MM.1S (cell line): ENCODE measurements around the gene CHST11.

Source experiments
- DNase-seq: peaks from one replicate; pipeline ENCODE4 v3.0.0-alpha.2; 2015
- H2AFZ ChIP-seq: fragments of 300-600 bp; sonication (generic); 2 replicates; pipeline ENCODE4 v1.6.0; 2016; ENCODE audit warnings: antibody characterized with exemption, low read length
- H3F3A ChIP-seq: fragments of 300-600 bp; sonication (generic); 2 replicates; pipeline ENCODE4 v1.6.1; 2016; ENCODE audit warnings: mild to moderate bottlenecking, antibody characterized with exemption, low read length, moderate library complexity, mixed read lengths; ENCODE audit not compliant: insufficient read depth
- H3K27ac ChIP-seq: fragments of 300-600 bp; sonication (generic); 2 replicates; pipeline ENCODE4 v1.5.1; 2016; ENCODE audit warnings: mild to moderate bottlenecking, low read length
- H3K27me3 ChIP-seq: fragments of 300-600 bp; sonication (generic); replicated peaks from 2 replicates; pipeline ENCODE4 v1.6.0; 2016; ENCODE audit warnings: low read length; ENCODE audit not compliant: insufficient read depth
- H3K36me3 ChIP-seq: fragments of 300-600 bp; sonication (generic); replicated peaks from 2 replicates; pipeline ENCODE4 v1.6.1; 2016; ENCODE audit warnings: mild to moderate bottlenecking, low read length, mixed read lengths; ENCODE audit not compliant: insufficient read depth
- H3K4me1 ChIP-seq: fragments of 300-600 bp; sonication (generic); 2 replicates; pipeline ENCODE4 v1.6.1; 2016; ENCODE audit warnings: low read length, mixed read lengths
- H3K4me2 ChIP-seq: fragments of 300-600 bp; sonication (generic); 2 replicates; pipeline ENCODE4 v1.6.0; 2016; ENCODE audit warnings: low read depth, low read length
- H3K4me3 ChIP-seq: fragments of 300-600 bp; sonication (generic); 2 replicates; pipeline ENCODE4 v1.5.1; 2016; ENCODE audit warnings: low read length, mixed read lengths
- H3K79me2 ChIP-seq: fragments of 300-600 bp; sonication (generic); 2 replicates; pipeline ENCODE4 v1.6.1; 2016; ENCODE audit warnings: mixed run types, low read length, mixed read lengths
- H3K9ac ChIP-seq: fragments of 300-600 bp; sonication (generic); 2 replicates; pipeline ENCODE4 v1.6.1; 2016; ENCODE audit warnings: low read length, mixed read lengths
- H3K9me2 ChIP-seq: fragments of 300-600 bp; sonication (generic); replicated peaks from 2 replicates; pipeline ENCODE4 v1.6.1; 2016; ENCODE audit warnings: mild to moderate bottlenecking, low read length, mixed read lengths; ENCODE audit not compliant: insufficient read depth
- H3K9me3 ChIP-seq: fragments of 300-600 bp; sonication (generic); replicated peaks from 2 replicates; pipeline ENCODE4 v1.6.1; 2016; ENCODE audit warnings: mild to moderate bottlenecking, low read length, mixed read lengths; ENCODE audit not compliant: insufficient read depth
- H4K20me1 ChIP-seq: fragments of 300-600 bp; sonication (generic); 2 replicates; pipeline ENCODE4 v1.6.1; 2016; ENCODE audit warnings: mild to moderate bottlenecking, low read length, moderate library complexity, mixed read lengths; ENCODE audit not compliant: insufficient read depth
- EZH2 ChIP-seq: fragments of 300-600 bp; sonication (generic); optimal IDR thresholded peaks from 2 replicates; pipeline ENCODE3; 2017; ENCODE audit warnings: low read depth, mild to moderate bottlenecking, antibody characterized with exemption, low read length, mixed read lengths
- EZH2phosphoT487 ChIP-seq: fragments of 300-600 bp; sonication (generic); IDR thresholded peaks from 2 replicates; pipeline ENCODE4 v1.6.1; 2018; ENCODE audit warnings: antibody characterized with exemption, low read length
- TF ChIP-seq, protein P1 (sequence below): fragments of 300-600 bp; sonication (generic); IDR thresholded peaks from 2 replicates; pipeline ENCODE4 v1.5.1; 2016; ENCODE audit warnings: antibody characterized with exemption, low read length, mixed read lengths

CHST11 gene

DNA sequence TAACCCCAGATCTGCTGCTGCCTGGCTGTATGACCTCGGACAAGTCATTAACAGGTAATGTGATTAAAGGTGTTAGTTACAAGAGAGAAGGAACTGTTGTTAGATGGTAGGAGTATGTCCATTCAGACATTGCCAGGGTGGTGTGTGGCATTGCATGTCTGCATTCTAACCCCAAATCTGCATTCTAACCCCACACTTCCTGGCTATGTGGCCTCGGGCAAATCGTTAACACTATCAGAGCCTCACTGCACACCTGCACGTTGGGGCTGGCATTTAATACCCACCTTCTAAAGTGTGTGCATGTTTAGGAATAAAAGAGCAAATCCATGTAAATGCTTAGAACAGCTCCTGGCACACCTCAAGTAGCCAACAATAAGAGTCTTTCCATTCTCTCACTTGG, 46.4 kb downstream of the CHST11 start:
- Histone ChIP-seq H4K20me1 (no peaks in the 10 kb centered on the region), H3K27ac (no peak overlapping the region), H3K4me2 (no peak overlapping the region)

DNA sequence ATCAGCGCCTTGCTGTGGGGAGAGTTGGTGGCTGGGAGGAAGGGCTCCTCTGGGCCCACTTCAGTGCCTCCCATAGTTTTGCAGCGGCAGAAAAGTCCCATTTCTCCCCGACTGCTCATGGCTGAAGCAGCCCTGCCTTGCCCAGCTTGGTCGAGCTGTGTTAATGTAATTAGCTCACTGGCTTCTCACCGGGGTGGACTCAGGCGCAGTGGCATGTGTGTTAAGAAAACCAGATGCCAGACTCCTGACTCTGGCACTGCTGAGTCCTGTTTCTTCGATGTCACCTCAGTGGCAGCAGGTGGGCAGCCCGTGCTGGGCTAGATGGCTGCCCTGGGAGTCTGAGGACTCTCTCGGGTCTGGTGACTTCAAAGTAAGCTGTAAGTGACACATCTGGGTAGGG, 47.4 kb downstream of the CHST11 start:
- H4K20me1 ChIP-seq, result no peaks in the 10 kb centered on the region
- H3K27me3 ChIP-seq, result no peaks in the 10 kb centered on the region
- H3K27ac ChIP-seq, result no peak overlapping the region
- TF ChIP-seq EZH2phosphoT487 (no peak), EZH2 (no peak)
- TF ChIP-seq, protein P1, sequence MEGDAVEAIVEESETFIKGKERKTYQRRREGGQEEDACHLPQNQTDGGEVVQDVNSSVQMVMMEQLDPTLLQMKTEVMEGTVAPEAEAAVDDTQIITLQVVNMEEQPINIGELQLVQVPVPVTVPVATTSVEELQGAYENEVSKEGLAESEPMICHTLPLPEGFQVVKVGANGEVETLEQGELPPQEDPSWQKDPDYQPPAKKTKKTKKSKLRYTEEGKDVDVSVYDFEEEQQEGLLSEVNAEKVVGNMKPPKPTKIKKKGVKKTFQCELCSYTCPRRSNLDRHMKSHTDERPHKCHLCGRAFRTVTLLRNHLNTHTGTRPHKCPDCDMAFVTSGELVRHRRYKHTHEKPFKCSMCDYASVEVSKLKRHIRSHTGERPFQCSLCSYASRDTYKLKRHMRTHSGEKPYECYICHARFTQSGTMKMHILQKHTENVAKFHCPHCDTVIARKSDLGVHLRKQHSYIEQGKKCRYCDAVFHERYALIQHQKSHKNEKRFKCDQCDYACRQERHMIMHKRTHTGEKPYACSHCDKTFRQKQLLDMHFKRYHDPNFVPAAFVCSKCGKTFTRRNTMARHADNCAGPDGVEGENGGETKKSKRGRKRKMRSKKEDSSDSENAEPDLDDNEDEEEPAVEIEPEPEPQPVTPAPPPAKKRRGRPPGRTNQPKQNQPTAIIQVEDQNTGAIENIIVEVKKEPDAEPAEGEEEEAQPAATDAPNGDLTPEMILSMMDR, result no peak
- no peak for DNase-seq
- H3F3A ChIP-seq, result no peaks in the 10 kb centered on the region
- no peaks in the 10 kb centered on the region for H3K4me1 ChIP-seq
- no peak overlapping the region for H3K4me3 ChIP-seq
- H3K9ac ChIP-seq, result no peak overlapping the region
- H3K4me2 ChIP-seq, result no peak overlapping the region
- no peaks in the 10 kb centered on the region for H3K9me3 ChIP-seq
- peaks cover 57% of the 10 kb centered on the region for H3K79me2 ChIP-seq
- no peaks in the 10 kb centered on the region for H3K36me3 ChIP-seq
- H3K9me2 ChIP-seq, result no peaks in the 10 kb centered on the region
- no peak overlapping the region for H2AFZ ChIP-seq

More for the DNA sequence above, 46.4 kb downstream of the CHST11 start:
- Histone ChIP-seq H3K4me3 (no peak overlapping the region), H3K36me3 (no peaks in the 10 kb centered on the region), H3K4me1 (no peaks in the 10 kb centered on the region), H3K9ac (no peak overlapping the region), H3K9me2 (no peaks in the 10 kb centered on the region), H3F3A (no peaks in the 10 kb centered on the region), H2AFZ (no peak overlapping the region), H3K9me3 (no peaks in the 10 kb centered on the region), H3K79me2 (peaks cover 58% of the 10 kb centered on the region), H3K27me3 (no peaks in the 10 kb centered on the region)
- no peak for DNase-seq
- TF ChIP-seq EZH2phosphoT487, result no peak
- TF ChIP-seq EZH2, result no peak
- TF ChIP-seq, protein P1, result no peak

DNA sequence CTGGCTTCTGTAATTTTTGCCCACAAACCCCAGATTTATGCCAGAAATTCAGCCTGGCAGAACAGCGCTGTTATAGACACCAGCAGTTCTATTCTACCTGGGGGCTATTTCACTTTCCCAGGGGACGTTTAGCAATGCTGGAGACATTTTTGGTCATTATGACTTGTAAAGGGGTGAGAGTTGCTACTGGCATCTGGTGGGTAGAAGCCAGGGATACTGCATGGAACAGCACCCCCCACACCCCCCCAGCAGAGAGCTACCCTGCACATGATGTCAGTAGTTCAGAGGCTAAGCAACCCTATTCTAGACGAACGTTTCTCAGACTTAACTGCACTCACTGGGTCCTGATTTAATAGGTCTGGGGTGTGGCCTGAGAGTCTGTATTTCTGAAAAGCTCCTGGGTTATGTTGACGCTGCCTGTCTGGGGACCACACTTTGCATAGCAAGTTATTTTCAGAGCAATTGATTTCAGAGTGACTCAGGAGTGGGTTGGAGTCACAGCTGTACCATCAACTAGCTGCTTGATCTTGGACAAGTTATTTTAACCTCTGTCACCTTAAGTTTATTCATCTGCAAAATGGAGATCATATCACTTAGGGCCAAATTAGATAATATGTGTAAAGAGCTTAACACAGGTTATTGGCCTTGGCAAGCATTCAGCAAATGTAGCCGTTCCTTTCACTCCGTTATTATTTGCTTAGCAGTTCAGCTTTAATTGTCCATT, 48.5 kb downstream of the CHST11 start:
- no peak for DNase-seq
- Histone ChIP-seq H3K27me3 (no peaks in the 10 kb centered on the region), H4K20me1 (no peaks in the 10 kb centered on the region), H3K9ac (no peak overlapping the region), H3K4me3 (no peak overlapping the region), H3K9me2 (no peaks in the 10 kb centered on the region), H3K9me3 (no peaks in the 10 kb centered on the region), H3K79me2 (peaks cover 59% of the 10 kb centered on the region), H3K4me2 (no peak overlapping the region), H2AFZ (no peak overlapping the region), H3K4me1 (no peaks in the 10 kb centered on the region), H3K36me3 (no peaks in the 10 kb centered on the region), H3K27ac (no peak overlapping the region), H3F3A (no peaks in the 10 kb centered on the region)
- TF ChIP-seq EZH2phosphoT487, result no peak
- no peak for TF ChIP-seq EZH2
- TF ChIP-seq, protein P1, result no peak
